Glutamatergic neuron (in vitro differentiated cells): Measurements from ENCODE around the gene ZPLD1. TPM values are rescaled to one million over a fixed set of nuclear protein-coding genes. Genes with fewer than 3 reads are reported as not detected.

ENCODE experiments used
- DNase-seq: peaks from one replicate; pipeline ENCODE4 v3.0.0; 2022
- H3K27ac Mint-ChIP-seq: one replicate; pipeline ENCODE4 v1.8.0; 2020; ENCODE audit warnings: mild to moderate bottlenecking, mixed read lengths, inconsistent platforms; ENCODE audit not compliant: unreplicated experiment
- H3K27me3 Mint-ChIP-seq: one replicate; pipeline ENCODE4 v1.8.0; 2020; ENCODE audit warnings: mild to moderate bottlenecking, moderate library complexity, mixed read lengths, inconsistent platforms; ENCODE audit not compliant: unreplicated experiment
- H3K36me3 Mint-ChIP-seq: one replicate; pipeline ENCODE4 v1.8.0; 2020; ENCODE audit warnings: mild to moderate bottlenecking, mixed read lengths, inconsistent platforms; ENCODE audit not compliant: unreplicated experiment
- H3K4me1 Mint-ChIP-seq: one replicate; pipeline ENCODE4 v1.8.0; 2020; ENCODE audit warnings: mild to moderate bottlenecking, low read depth, mixed read lengths, inconsistent platforms; ENCODE audit not compliant: unreplicated experiment
- H3K4me3 Mint-ChIP-seq: one replicate; pipeline ENCODE4 v1.8.0; 2020; ENCODE audit warnings: mild to moderate bottlenecking, mixed read lengths, inconsistent platforms; ENCODE audit not compliant: unreplicated experiment
- H3K9me3 Mint-ChIP-seq: one replicate; pipeline ENCODE4 v1.8.0; 2020; ENCODE audit warnings: mild to moderate bottlenecking, moderate library complexity, mixed read lengths, inconsistent platforms; ENCODE audit not compliant: unreplicated experiment
- CTCF ChIP-seq: fragments of 200-600 bp; sonication (generic); IDR thresholded peaks from one replicate; pipeline ENCODE4 v1.5.0; 2021; ENCODE audit not compliant: partially characterized antibody, unreplicated experiment
- total RNA-seq: library from RNA; stranded (reverse); fragmentation: NEBNext Ultra II Directional; extraction: Animal tissue kit (Norgen Biotek cat#: 25700); gene quantifications from one replicate; pipeline ENCODE4 v1.2.1, GENCODE V29; 2021; ENCODE audit not compliant: unreplicated experiment

ZPLD1 gene
- total RNA-seq, 1 donor from 2014 or later: not detected

- no peak for DNase-seq
- Mint-ChIP-seq H3K4me1 (peaks cover 3% of the 10 kb centered on the region), H3K27ac (no peak overlapping the region), H3K27me3 (no peaks in the 10 kb centered on the region), H3K9me3 (no peaks in the 10 kb centered on the region), H3K4me3 (no peak overlapping the region), H3K36me3 (no peaks in the 10 kb centered on the region)
- no peak for TF ChIP-seq CTCF
Observed at GRCh38 chr3:102474207-102474606, 39.4 kb downstream of the ZPLD1 start.

- H3K4me1 Mint-ChIP-seq: peaks cover 14% of the 10 kb centered on the region
- no peaks in the 10 kb centered on the region for H3K27me3 Mint-ChIP-seq
- TF ChIP-seq CTCF: no peak
- no peaks in the 10 kb centered on the region for H3K9me3 Mint-ChIP-seq
- DNase-seq: no peak
- H3K36me3 Mint-ChIP-seq: no peaks in the 10 kb centered on the region
- H3K27ac Mint-ChIP-seq: no peak overlapping the region
- H3K4me3 Mint-ChIP-seq: no peak overlapping the region
Observed at GRCh38 chr3:102476198-102476597, 41.4 kb downstream of the ZPLD1 start.

- no peak for DNase-seq
- TF ChIP-seq CTCF: no peak
- H3K4me3 Mint-ChIP-seq: no peak overlapping the region
- no peaks in the 10 kb centered on the region for H3K9me3 Mint-ChIP-seq
- no peak overlapping the region for H3K27ac Mint-ChIP-seq
- no peaks in the 10 kb centered on the region for H3K27me3 Mint-ChIP-seq
- H3K4me1 Mint-ChIP-seq: peaks cover 18% of the 10 kb centered on the region
- no peaks in the 10 kb centered on the region for H3K36me3 Mint-ChIP-seq
Observed at GRCh38 chr3:102478160-102478559, 43.3 kb downstream of the ZPLD1 start.

- Mint-ChIP-seq H3K9me3 (peaks cover 8% of the 10 kb centered on the region), H3K4me3 (peak overlapping the region; percentile 26), H3K36me3 (no peaks in the 10 kb centered on the region), H3K4me1 (peaks cover 31% of the 10 kb centered on the region), H3K27me3 (peaks cover 8% of the 10 kb centered on the region), H3K27ac (peak overlapping the region; percentile 24)
- TF ChIP-seq CTCF: no peak
- DNase-seq: no peak
Observed at GRCh38 chr3:102480139-102480538, 45.3 kb downstream of the ZPLD1 start.

- Mint-ChIP-seq H3K36me3 (no peaks in the 10 kb centered on the region), H3K4me1 (peaks cover 31% of the 10 kb centered on the region), H3K9me3 (peaks cover 8% of the 10 kb centered on the region), H3K27me3 (peaks cover 8% of the 10 kb centered on the region), H3K27ac (no peak overlapping the region), H3K4me3 (peak overlapping the region; percentile 32)
- TF ChIP-seq CTCF: no peak
- DNase-seq: no peak
Observed at GRCh38 chr3:102481050-102481449, 46.2 kb downstream of the ZPLD1 start.
